Spleen (tissue), 7 donors: ENCODE measurements around the gene PTGDR2.

Experiments
- POLR2A ChIP-seq, 3 donors: fragments of 450-650 bp; IDR thresholded peaks; one replicate each; pipeline ENCODE4 v1.5.1; 2017; ENCODE audit warnings: antibody characterized with exemption in 3 of 3, mild to moderate bottlenecking in 1 of 3
- POLR2AphosphoS5 ChIP-seq, 3 donors: sonication (generic); formaldehyde crosslinking; IDR thresholded peaks; one replicate each; pipeline ENCODE4 v1.5.1; 2017; ENCODE audit warnings: antibody characterized with exemption in 3 of 3
- TF ChIP-seq, protein P1 (sequence below), 11 experiments: fragments of 200-600 bp in 7 of 11; fragments of 450-650 bp in 4 of 11; sonication (generic) in 4 of 11; IDR thresholded peaks in 8 of 11; conservative IDR thresholded peaks in 3 of 11; 1 replicate in 7 of 11; 2 replicates in 4 of 11; pipeline versions ENCODE4 v1.4.0 to v1.8.0; 2016 to 2021; ENCODE audit warnings: antibody characterized with exemption in 11 of 11, inconsistent platforms in 4 of 11, mild to moderate bottlenecking in 1 of 11
- donor health status: DM: no; HTN: no; CAD: no; lungs with moderate emphysema.
- donor health status: DM: no; HTN: no; CAD: no.
- donor health status: DM: no; HTN: no; CAD: no.

GRCh38 chr11:60897496-60897895 lies 41.7 kb upstream of the PTGDR2 start:
- no peak for TF ChIP-seq POLR2A (IDR thresholded peaks at IDR 0.05)
- TF ChIP-seq, protein P1, sequence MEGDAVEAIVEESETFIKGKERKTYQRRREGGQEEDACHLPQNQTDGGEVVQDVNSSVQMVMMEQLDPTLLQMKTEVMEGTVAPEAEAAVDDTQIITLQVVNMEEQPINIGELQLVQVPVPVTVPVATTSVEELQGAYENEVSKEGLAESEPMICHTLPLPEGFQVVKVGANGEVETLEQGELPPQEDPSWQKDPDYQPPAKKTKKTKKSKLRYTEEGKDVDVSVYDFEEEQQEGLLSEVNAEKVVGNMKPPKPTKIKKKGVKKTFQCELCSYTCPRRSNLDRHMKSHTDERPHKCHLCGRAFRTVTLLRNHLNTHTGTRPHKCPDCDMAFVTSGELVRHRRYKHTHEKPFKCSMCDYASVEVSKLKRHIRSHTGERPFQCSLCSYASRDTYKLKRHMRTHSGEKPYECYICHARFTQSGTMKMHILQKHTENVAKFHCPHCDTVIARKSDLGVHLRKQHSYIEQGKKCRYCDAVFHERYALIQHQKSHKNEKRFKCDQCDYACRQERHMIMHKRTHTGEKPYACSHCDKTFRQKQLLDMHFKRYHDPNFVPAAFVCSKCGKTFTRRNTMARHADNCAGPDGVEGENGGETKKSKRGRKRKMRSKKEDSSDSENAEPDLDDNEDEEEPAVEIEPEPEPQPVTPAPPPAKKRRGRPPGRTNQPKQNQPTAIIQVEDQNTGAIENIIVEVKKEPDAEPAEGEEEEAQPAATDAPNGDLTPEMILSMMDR (IDR thresholded peaks at IDR 0.05 in 8 of 11, conservative IDR thresholded peaks at IDR 0.05 in 3 of 11): no peak
- no peak for TF ChIP-seq POLR2AphosphoS5 (IDR thresholded peaks at IDR 0.05)
